Activated CD8-positive, alpha-beta memory T cell treated with anti-CD3 and anti-CD28 coated beads for 1 hour (primary cell): Measurements from ENCODE around the gene KLK7.

Source experiments
- DNase-seq, 2 donors: peaks; one replicate each; pipeline ENCODE4 v3.0.0-alpha.2; 2020; ENCODE audit warnings: low read depth in 1 of 2; ENCODE audit errors: extremely low read depth in 1 of 2

The KLK7 gene

DNA sequence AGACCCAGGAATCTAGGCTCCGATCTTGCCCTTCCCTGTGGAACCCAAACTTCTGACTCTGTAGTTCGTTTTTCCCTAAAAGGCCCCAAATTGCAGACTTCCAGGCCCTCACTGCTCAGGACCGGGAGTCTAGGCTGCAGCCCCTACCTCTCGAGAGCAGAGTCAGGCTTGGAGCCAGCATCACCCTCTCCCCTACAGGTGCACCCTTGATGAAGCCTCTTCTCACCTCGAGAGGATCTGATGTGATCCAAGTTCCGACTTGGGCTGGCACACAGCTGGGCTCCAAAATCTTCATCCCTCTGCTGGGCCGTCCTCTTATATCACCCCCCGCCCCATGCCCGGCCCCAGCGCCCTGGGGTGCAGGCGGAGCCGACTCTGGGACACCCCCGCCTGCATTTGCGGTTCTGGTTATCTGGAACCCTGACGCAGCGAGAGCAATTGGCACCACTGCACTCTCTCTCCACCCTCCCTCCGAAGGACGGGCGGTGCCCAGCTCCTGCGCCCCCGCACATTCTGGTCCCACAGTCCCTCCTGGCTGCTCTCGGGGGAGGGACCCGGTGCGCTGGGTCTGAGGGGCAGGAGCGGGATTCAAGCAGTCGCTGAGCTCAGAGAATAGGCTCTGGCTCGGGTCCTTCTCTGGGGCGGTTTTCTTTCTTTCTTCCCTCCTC lies at the start of gene KLK7:
Gene KLK7, minus strand, starts transcription at position 293 of the 668 bp plus-strand sequence. CDS start 1,518 bp downstream, outside the sequence.
- DNase-seq, result no peak

- no peak for DNase-seq
Measured at GRCh38 chr19:51031880-51032225, 48.1 kb upstream of the KLK7 start.

DNA sequence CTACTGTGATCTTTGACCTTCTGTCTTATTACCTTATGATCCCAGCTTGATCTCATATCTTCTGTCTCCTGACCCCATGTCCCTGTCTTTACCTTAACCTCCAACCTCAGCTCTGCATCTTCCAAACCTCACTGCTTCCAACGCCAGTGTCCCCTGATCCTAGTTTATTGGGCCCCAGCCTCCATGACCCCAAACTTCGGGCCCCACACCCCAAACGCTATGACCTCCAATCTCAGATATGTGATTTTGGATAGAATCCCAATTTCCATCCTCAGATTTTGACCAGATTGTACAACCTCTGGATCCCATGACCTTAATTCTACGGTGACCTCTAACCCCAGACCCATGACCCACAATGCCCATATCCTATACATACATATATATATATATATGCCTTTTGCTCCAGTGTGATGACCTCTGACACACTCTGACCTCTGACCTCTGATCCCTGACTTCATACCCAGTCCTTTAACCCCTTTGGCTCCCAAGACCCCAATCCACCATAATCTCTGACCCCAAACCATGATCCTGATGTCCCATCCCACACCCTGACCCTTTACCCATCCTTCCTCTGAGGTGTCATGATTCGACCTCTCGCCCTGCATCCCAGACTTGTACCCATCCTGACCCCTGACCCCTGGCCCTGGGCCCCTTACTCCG lies 47.6 kb upstream of the KLK7 start:
- no peak for DNase-seq

DNA sequence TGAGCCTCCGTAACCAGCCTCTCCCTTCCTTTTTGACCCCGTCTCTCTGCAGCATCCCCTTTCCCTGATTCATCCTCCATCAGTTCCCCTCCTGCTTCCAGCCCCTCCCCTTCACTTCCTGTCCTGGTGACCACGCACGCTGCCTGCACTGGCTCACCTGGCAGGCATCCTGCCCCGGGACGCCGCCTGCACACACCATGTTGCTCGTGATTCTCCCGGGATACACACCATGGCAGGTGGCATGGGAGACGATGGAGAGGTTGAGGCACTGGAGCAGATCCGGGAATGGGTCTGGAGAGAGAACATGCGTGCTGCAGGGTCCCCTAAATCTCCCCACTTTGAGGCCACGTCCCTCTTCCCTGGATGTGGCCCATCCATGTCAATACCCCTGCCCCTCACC lies 46.9 kb upstream of the KLK7 start:
- no peak for DNase-seq

DNA sequence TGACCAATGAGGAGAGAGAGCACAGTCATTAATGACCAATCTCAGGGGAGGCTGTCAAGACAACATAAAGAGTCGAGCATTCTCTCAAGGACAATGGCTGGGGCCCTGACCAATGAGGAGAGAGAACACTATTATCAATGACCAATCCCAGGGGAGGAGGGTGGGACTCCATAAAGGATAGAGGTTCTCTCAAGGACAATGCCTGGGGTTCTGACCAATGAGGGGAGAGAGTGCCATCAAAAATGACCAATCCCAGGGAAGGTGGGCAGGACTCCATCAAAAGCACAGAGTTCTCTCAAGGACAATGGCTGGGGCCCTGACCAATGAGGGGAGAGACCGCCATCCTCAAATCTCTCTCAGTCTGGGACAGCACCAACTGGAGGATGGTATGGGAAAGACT lies 46.0 kb upstream of the KLK7 start:
- no peak for DNase-seq

- DNase-seq, result no peak
Measured at GRCh38 chr19:51027873-51028272, 44.2 kb upstream of the KLK7 start.

GRCh38 chr19:51027126-51027806 lies 43.5 kb upstream of the KLK7 start:
- DNase-seq, result no peak

GRCh38 chr19:51026554-51026831 lies 42.8 kb upstream of the KLK7 start, which contains the start of gene KLK11:
KLK11 (minus strand) TSS chr19:51026616; CDS start chr19:51025631, 985 bp downstream.
- DNase-seq, result no peak

DNA sequence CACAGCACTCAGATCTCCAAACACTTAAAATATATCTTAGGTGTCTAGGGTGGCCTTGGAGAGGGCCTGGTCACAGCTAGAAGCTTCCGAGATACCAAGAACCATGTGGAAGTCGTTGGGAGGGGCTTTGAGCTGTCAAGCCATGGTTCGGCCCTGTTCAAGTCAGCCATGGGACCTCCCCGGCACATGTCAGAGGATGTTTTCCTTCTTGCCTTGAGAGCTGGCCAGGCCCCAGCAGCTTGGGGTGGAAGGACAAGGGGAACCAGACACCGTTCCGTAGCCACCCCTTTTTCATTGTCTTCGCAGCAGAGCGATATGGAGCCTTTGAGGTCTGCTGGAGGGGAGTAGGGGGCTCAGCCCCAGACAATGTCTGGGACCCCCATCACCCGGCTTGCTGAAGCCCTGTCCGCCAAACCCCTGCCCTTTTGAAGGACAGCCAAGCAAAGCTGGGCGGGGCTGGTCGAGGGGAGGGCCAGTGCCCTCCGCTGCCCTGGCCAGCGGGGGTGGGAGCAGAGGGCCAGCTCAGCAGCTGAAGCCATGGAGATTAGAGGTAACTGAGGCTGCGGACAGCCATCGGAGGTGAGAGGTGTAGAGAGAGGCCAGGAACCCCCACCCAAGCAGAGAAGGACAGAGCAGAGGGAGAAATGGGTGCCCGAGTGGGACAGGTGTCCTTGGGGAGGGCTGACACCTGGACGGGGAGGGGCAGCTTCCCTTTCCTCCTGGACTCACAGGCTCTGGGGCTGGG lies 42.3 kb upstream of the KLK7 start:
- DNase-seq, result no peak

- no peak for DNase-seq
Measured at GRCh38 chr19:51025401-51025800, 41.7 kb upstream of the KLK7 start.

- DNase-seq, result no peak
Measured at GRCh38 chr19:51024924-51025323, 41.2 kb upstream of the KLK7 start.

- DNase-seq, result no peak
Measured at GRCh38 chr19:51023946-51024345, 40.2 kb upstream of the KLK7 start.

DNA sequence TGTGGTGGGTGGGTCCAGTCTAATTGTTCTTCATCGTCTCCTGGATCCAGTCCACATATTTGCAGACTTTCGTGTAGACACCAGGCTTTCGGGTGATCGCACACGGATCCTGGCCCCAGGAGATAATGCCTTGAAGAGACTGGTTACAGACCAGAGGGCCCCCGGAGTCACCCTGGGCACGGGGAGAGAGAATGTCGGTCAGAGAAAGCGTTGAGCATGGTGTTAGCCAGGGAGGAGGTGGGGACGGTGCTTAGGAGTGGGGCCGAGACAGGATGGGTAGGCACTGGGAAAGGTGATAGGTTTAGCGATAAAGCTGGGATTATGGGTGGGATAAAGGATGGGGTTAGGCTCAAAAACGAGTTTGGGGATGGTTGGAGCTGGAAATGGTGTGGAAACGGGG lies 38.8 kb upstream of the KLK7 start:
- DNase-seq, result no peak

DNA sequence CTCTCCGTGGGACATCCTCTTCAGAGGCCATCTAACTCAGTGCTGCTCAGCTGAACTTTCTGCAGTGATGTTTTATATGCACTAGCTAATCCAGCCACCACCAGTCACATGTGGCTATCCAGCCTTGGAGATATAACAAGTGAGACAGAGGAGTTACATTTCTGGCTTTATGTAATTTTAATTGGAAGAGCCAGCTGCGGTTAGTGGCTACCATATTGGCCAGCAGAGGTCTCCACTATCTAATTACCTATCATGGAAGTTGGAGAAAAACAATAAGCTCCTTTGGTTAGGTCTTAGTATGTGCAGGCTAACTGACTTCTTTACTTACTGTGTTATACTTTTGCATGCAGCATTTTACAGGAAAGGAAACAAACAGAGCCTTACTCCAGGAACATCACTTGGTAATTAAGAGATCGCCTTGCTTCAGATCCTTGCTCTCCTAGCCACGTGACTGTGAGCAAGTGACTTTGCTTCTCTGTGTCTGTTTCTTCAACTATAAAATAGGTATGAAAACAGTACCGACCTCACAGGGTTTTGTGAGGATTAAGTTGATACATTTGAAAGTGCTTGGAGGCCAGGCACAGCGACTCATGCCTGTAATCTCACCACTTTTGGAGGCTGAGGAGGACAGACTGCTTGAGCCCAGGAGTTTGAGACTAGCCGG lies 37.4 kb upstream of the KLK7 start:
- DNase-seq, result no peak

DNA sequence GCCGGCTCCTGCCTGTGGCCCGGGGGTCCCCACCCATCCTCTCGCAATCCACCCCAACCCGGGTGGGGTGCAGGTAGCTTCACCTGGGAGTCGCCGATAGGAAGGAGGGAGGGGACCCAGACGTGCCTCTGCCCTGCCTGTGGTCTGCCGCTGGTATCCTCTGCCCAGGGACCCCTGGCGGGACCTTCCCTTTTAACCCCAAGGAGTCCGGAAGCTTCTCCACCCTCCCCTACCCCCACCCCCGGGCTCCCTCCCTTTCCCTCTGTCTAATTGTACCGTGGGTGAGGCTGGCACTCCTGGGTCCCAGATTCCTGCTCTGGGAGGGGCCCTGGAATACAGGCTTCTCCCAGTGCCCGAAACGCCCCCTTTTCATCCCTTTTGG lies 35.8 kb upstream of the KLK7 start, which contains the start of gene KLK10:
Gene KLK10, minus strand, starts transcription at position 166 of the 382 bp plus-strand sequence. CDS start 579 bp downstream, outside the sequence.
- DNase-seq, result no peak

DNA sequence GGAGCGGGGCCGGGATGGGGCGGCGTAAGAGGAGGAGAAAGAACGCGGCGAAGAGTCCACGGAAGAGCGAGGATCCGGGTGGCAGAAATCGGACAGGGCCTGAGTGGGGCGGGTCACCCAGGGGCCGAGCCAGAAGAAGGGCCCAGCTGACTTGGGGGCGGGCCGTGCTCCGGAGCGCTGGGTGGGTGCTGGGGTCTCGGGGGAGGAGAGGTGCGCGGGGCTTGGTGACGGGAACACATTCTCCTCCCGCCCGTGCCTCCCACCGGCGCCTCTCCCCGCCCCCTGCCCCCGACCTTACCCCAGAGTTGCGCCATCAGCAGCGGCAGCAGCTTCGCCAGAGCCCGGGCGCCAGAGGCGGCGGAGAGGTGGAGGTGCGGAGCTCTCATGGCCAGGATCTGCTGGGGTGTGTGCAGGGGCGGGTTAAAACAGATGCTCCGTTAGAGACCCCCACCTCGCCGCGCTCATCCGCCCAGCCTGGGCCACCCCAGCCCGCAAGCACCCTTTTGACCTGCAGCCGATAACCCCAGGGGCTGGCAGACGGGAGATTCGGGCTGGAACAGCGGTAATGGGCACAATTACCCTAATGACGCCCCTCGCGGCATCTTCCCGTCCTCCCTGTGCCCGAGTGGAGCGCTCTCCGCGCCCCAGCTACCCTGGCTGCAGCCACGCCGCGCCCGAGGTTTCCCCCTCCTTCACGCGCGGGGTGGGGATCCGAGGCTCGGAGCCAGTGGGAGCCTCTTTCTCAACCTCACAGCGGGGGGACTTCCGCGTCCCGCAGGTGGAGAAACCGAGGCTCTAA lies 35.2 kb upstream of the KLK7 start:
- DNase-seq, result no peak

- DNase-seq, result peak in 1 of 2 donors; percentile 40
Measured at GRCh38 chr19:51016798-51017683, 33.3 kb upstream of the KLK7 start.

- DNase-seq, result no peak
Measured at GRCh38 chr19:51015691-51016267, 32.1 kb upstream of the KLK7 start.

- DNase-seq, result no peak
Measured at GRCh38 chr19:51014242-51014641, 30.5 kb upstream of the KLK7 start.
